ENCODE measurements around the gene ARL14EPL.
"Not testable (repeated sequence)": the region's sequence is repeated elsewhere in the genome, so short reads cannot be mapped to it uniquely, and the experiment has no call there.

The ARL14EPL gene

GRCh38 chr5:116046261-116046660, 14.0 kb downstream of the ARL14EPL start:
- H3K4me3 ChIP-seq (ENCODE audit: low read depth, low read length) = no peak overlapping the region

GRCh38 chr5:116046823-116047222, 14.6 kb downstream of the ARL14EPL start:
- H3K4me3 ChIP-seq (ENCODE audit: low read depth, low read length) = no peak overlapping the region

- H3K4me3 ChIP-seq (ENCODE audit: low read depth, low read length) = no peak overlapping the region
These were observed 26.2 kb downstream of the ARL14EPL start for GRCh38 chr5:116058346-116058936.

DNA sequence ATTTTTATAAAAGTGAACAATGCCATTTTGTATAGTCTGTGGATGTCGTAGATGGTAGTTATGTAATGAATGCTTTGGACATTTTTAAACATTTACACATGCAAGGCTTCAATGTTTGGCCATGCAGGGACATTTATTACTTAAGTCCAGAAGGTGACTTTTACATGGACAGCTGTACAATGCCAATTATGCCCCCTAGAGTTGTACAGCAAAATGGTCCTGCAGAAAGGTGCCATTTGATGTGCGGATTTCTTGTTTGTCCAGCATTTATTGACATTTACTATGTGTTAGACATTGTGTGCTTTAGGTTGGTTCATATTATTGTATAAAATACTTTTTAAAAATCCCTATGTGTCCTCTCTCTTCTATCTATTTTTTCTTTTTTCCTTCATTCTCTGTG, 30.1 kb downstream of the ARL14EPL start:
- H3K4me3 ChIP-seq (ENCODE audit: low read depth, low read length) = no peak overlapping the region

- H3K4me3 ChIP-seq (ENCODE audit: low read depth, low read length) = no peak overlapping the region
These were observed 31.7 kb downstream of the ARL14EPL start for GRCh38 chr5:116063950-116064349.

GRCh38 chr5:116068028-116068632, 35.9 kb downstream of the ARL14EPL start:
- H3K4me3 ChIP-seq (ENCODE audit: low read depth, low read length) = no peak overlapping the region

DNA sequence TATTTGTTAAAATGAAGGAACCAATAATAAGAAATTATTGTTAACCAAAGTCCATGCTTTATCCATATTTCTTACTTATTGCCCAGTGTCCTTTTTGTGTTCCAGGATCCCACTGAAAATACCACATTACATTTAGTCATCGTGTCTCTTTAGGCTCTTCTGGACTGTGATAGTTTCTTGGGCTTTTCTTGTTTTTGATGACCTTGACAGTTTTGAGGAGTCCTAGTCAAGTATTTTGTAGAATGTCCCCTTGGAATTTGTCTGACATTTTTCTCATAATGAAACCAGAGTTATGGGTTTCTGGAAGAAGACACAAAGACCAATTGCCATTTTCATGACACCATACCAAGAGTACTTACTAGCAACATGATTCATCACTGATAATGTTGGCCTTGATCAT, 38.9 kb downstream of the ARL14EPL start:
- no peak overlapping the region for H3K4me3 ChIP-seq (ENCODE audit: low read depth, low read length)

DNA sequence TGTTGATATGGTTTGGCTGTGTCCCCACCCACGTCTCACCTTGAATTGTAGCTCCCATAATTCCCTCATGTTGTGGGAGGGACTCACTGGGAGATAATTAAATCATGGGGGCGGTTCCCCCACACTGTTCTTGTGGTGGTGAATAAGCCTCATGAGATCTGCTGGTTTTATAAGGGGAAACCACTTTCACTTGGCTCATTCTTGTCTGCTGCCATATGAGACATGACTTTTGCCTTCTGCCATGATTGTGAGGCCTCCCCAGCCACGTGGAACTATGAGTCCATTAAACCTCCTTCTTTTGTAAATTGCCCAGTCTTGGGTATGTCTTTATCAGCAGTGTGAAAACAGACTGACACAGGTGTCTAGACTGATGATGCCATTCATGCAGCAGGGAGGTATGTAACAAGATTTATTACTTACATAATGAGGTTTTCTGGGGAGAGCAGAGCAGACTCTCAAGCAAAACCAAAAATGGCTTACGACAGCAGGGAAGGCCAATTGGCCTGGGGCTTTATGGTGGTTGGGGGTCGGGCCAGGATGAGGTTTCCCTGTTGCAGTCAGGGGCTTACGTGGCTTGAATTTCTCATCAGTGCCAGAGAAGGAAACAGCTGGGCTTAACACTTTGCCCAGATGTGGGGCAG, 43.0 kb downstream of the ARL14EPL start:
- no peak overlapping the region for H3K4me3 ChIP-seq (ENCODE audit: low read depth, low read length)

GRCh38 chr5:116076496-116076895, 44.2 kb downstream of the ARL14EPL start:
- H3K4me3 ChIP-seq (ENCODE audit: low read depth, low read length) = no peak overlapping the region

DNA sequence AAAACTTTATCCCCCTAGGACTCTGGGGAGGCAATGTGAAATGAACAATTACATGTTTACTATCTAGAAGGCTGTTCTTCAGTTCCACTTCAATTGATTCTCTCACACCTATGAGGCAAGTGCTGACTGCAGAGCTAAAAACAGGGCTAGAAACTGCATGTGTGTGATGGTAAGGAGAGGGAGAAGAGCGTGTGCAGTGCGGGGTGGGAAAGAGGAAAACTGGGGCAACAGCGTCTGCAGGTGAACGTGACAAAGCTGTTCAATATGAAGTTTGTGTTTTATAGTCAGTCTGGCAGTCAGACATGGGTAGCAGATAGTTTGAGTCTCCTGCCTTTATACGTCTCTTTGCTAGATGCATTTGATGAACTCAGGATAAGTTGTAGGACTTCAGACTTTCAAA, 45.9 kb downstream of the ARL14EPL start:
- H3K4me3 ChIP-seq (ENCODE audit: low read depth, low read length) = no peak overlapping the region

DNA sequence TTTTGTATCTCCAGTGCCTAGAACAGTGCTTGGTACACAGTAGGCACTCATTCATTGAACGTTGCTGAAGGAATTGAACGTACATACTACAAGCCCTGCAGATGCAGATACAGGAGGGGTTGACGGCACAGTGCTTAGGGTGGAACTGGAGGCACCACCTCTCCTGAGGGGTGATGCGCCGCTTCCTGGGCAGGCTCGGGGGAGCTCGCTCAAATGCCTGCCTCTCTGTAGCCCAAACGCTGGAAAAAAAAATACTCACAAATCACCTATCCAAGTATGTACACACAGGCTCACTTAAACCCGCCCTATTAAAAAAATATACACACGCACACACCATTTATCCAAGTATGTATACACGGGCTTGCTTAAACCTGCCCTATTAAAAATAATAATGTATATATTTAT, 52.0 kb downstream of the ARL14EPL start:
- H3K4me3 ChIP-seq (ENCODE audit: low read depth, low read length) = peak overlapping the region; percentile 95

DNA sequence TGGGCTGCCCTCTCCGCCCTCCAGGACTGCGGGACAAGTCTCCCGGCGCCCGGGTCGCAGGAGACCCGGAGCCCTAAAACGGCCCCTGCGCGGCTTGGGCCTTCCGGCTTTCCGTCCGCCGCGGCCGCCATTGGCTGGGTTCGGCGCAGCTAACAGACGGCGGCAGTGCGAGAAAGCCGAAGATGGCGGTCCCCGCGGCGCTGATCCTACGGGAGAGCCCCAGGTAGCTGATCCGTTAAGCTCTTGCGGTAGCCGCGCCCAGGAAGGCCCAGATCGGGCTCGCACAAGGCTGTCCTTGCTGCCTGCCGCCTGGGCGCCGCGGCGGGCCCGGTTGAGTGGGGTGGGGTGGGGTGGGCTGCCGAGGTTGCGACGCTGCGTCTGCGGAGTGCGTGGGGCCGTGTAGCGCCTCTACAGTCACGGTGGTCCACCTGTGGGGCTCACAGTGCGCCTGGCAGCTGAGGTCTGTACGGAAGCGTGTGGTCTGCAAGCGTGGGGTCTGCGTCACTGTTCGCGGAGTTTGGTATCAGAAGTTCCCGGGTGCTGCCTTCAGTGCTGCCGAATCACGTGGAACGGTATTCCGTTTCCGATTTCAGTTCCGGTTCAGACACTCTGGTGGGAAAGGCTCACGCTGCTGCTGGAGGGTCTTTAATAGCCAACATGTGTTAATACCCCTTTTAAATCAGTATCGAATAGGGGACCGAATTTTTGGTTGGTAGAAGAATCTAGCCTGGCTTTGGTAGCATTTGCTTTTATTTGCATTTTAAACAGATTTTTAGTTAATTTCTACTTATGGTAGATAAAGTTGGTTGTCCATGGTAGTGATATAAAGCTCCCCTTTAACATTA, 52.8 kb downstream of the ARL14EPL start, which contains the start of gene COMMD10:
Gene COMMD10 (plus strand): TSS at position 155 of the 845 bp plus-strand sequence.
- H3K4me3 ChIP-seq (ENCODE audit: low read depth, low read length) = peak within 1 kb of the TSS; percentile 95

- H3K4me3 ChIP-seq (ENCODE audit: low read depth, low read length) = not testable (repeated sequence)
These were observed 54.0 kb downstream of the ARL14EPL start for GRCh38 chr5:116086309-116086708.

DNA sequence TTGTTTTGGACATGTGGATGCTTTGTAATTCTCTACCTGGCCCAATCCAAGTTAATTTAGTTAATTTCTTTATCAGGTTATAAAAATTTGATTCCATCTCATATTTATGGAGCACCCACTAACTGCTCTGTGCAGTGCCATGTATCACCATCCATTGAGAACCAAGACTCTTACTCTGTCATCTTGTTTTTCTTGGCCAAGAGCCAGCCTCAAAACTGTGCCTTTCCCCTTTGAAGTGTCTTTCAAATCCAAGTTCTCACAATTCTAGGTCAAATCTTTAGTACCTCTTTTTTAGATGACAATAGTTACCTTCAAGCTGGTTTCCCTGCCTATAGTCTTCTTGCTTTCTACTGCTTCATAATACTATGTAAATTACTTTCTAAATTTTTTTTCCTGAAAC, 55.8 kb downstream of the ARL14EPL start:
- H3K4me3 ChIP-seq (ENCODE audit: low read depth, low read length) = no peak overlapping the region

DNA sequence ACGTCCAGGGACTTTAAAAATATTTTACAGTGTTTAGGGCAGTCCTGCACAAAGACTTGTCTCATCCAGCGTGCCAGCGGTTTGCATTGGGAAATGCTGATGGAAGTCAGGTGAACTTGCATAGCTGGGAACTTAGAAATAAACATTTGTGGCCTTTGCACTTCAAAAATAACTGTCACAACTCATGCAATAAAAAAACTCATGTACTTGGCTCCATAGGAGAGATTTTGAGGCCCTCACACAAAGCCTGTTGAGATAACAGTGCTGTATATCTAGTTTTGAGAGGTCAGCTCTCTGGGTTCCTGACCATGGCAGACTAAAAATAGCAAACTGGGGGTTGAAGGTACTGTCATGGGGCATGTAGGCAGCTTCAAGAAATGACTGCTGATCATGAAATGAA, 58.0 kb downstream of the ARL14EPL start:
- H3K4me3 ChIP-seq (ENCODE audit: low read depth, low read length) = no peak overlapping the region

DNA sequence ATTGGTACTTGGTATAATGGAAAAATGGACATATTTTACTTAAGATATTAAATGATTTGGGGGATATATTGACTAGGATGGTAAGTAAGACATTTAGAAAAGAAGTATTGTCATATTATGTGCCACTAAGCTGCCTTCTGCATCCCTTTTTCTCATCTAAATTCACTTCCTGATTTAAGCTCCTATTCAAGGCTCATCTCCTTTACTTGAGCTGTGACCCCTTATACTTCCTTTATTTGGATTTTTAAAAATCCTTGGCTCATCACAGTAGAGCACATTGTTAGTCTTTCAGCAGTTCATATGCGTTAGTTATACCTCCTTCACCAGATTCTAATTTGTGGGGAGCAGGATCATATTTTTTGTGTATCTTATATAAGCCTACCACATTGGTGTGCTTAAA, 59.1 kb downstream of the ARL14EPL start:
- H3K4me3 ChIP-seq (ENCODE audit: low read depth, low read length) = no peak overlapping the region

DNA sequence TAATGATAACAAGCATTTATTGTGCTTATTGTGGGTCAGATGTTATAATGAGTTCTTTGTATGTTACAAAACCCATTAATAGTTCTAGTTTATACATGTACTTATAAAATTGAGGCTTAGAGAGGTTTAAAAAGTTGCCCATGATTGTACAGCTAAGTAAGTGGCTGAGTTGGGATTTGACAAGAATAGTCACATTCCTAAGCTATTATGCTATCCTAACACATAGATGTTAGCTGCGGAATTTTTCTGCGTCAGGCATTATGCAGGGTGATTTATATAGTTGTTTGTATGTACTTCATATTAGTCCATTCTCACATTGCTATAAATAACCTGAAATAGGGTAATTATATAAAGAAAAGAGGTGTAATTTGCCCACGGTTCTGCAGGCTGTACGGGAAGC, 65.0 kb downstream of the ARL14EPL start:
- H3K4me3 ChIP-seq (ENCODE audit: low read depth, low read length) = no peak overlapping the region

DNA sequence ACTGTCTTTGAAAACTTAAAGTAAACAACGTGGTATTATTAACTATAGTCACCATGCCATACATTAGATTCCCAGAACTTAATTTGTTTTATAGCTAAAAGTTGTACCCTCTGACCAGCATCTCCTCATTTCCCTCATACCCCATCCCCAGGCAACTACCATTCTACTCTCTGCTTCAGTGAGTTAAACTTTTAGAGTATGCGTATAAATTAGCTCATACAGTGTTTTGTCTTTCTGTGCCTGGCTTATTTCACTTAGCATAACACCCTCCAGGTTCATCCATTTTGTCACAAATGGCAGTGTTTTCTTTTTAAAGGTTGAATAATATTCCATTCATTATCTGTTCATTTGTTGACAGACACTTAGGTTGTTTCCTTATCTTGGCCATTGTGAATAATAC, 66.7 kb downstream of the ARL14EPL start:
- no peak overlapping the region for H3K4me3 ChIP-seq (ENCODE audit: low read depth, low read length)

- not testable (repeated sequence) for H3K4me3 ChIP-seq (ENCODE audit: low read depth, low read length)
These were observed 72.7 kb downstream of the ARL14EPL start for GRCh38 chr5:116104941-116105340.
